HepG2 (cell line): ENCODE measurements around the gene CABLES1. TPM values are rescaled to one million over a fixed set of nuclear protein-coding genes. Genes with fewer than 3 reads are reported as not detected.

ENCODE experiments used
- AGO2 ChIP-seq: fragments of 200-400 bp; formaldehyde crosslinking; optimal IDR thresholded peaks from 2 replicates; pipeline ENCODE3; 2017; ENCODE audit warnings: mild to moderate bottlenecking, low read depth, low read length, moderate library complexity
- ARID4A ChIP-seq: sonication (generic); formaldehyde crosslinking; IDR thresholded peaks from 2 replicates; pipeline ENCODE4 v1.5.0; 2020; ENCODE audit warnings: mild to moderate bottlenecking, missing genetic modification reagents, borderline replicate concordance
- CENPT ChIP-seq: sonication (generic); formaldehyde crosslinking; IDR thresholded peaks from 2 replicates; pipeline ENCODE4 v1.8.0; 2022; ENCODE audit warnings: low read depth, mild to moderate bottlenecking, moderate library complexity, missing genetic modification reagents
- GZF1 ChIP-seq: sonication (generic); formaldehyde crosslinking; IDR thresholded peaks from 2 replicates; pipeline ENCODE4 v1.5.1; 2020; ENCODE audit warnings: mild to moderate bottlenecking, missing genetic modification reagents
- HNRNPUL1 ChIP-seq: fragments of 200-400 bp; formaldehyde crosslinking; IDR thresholded peaks from 2 replicates; pipeline ENCODE4 v1.6.1; 2017; ENCODE audit warnings: low read depth, mild to moderate bottlenecking, low read length, moderate library complexity
- KLF6 ChIP-seq: IDR thresholded peaks from 2 replicates; pipeline ENCODE4 v1.8.0; 2016; ENCODE audit warnings: missing biosample characterization, missing genetic modification reagents
- MAFG ChIP-seq: sonication (generic); formaldehyde crosslinking; IDR thresholded peaks from 2 replicates; pipeline ENCODE4 v1.5.1; 2020; ENCODE audit warnings: mild to moderate bottlenecking, missing genetic modification reagents
- MXD1 ChIP-seq: sonication (generic); formaldehyde crosslinking; IDR thresholded peaks from 2 replicates; pipeline ENCODE4 v1.4.0; 2020; ENCODE audit warnings: mild to moderate bottlenecking, missing genetic modification reagents
- MXD3 ChIP-seq: IDR thresholded peaks from 2 replicates; pipeline ENCODE4 v1.6.1; 2016; ENCODE audit warnings: mild to moderate bottlenecking, missing biosample characterization, missing genetic modification reagents
- NFIC ChIP-seq: IDR thresholded peaks from 2 replicates; pipeline ENCODE4 v1.6.1; 2012; ENCODE audit warnings: mild to moderate bottlenecking, low read length, inconsistent platforms
- PAX8 ChIP-seq: sonication (generic); formaldehyde crosslinking; IDR thresholded peaks from 2 replicates; pipeline ENCODE4 v1.8.0; 2022; ENCODE audit warnings: mild to moderate bottlenecking, missing genetic modification reagents, borderline replicate concordance
- RORA ChIP-seq: sonication (generic); formaldehyde crosslinking; IDR thresholded peaks from 2 replicates; pipeline ENCODE4 v1.5.0; 2020; ENCODE audit warnings: mild to moderate bottlenecking, missing genetic modification reagents, moderate library complexity
- THRA ChIP-seq: sonication (generic); formaldehyde crosslinking; IDR thresholded peaks from 2 replicates; pipeline ENCODE4 v1.4.0; 2020; ENCODE audit warnings: missing genetic modification reagents, borderline replicate concordance
- ZNF138 ChIP-seq: sonication (generic); formaldehyde crosslinking; IDR thresholded peaks from 2 replicates; pipeline ENCODE4 v1.5.0; 2020; ENCODE audit warnings: mild to moderate bottlenecking, low read depth, missing genetic modification reagents
- ZNF180 ChIP-seq: sonication (generic); formaldehyde crosslinking; IDR thresholded peaks from 2 replicates; pipeline ENCODE4 v1.4.0; 2020; ENCODE audit warnings: low read depth, missing genetic modification reagents, borderline replicate concordance
- ZNF230 ChIP-seq: sonication (generic); formaldehyde crosslinking; IDR thresholded peaks from 2 replicates; pipeline ENCODE4 v1.4.0; 2020; ENCODE audit warnings: mild to moderate bottlenecking, missing genetic modification reagents
- ZNF263 ChIP-seq: sonication (generic); formaldehyde crosslinking; IDR thresholded peaks from 2 replicates; pipeline ENCODE4 v1.4.0; 2020; ENCODE audit warnings: missing genetic modification reagents
- ZNF276 ChIP-seq: sonication (generic); formaldehyde crosslinking; IDR thresholded peaks from 2 replicates; pipeline ENCODE4 v1.4.0; 2020; ENCODE audit warnings: mild to moderate bottlenecking, low read depth, missing genetic modification reagents
- ZNF550 ChIP-seq: sonication (generic); formaldehyde crosslinking; IDR thresholded peaks from 2 replicates; pipeline ENCODE4 v1.4.0; 2020; ENCODE audit warnings: mild to moderate bottlenecking, missing genetic modification reagents, borderline replicate concordance
- ZNF564 ChIP-seq: sonication (generic); formaldehyde crosslinking; IDR thresholded peaks from 2 replicates; pipeline ENCODE4 v1.8.1; 2023; ENCODE audit warnings: mild to moderate bottlenecking, missing genetic modification reagents
- ZNF644 ChIP-seq: IDR thresholded peaks from 2 replicates; pipeline ENCODE4 v1.6.1; 2016; ENCODE audit warnings: low read depth
- ZNF670 ChIP-seq: sonication (generic); formaldehyde crosslinking; IDR thresholded peaks from 2 replicates; pipeline ENCODE4 v1.8.0; 2022; ENCODE audit warnings: mild to moderate bottlenecking, missing genetic modification reagents, borderline replicate concordance
- ZNF792 ChIP-seq: IDR thresholded peaks from 2 replicates; pipeline ENCODE4 v1.6.1; 2016
- polyA plus RNA-seq, 8 experiments: library from polyadenylated mRNA; depleted of rRNA in 3 of 8; stranded (reverse) in 7 of 8; unstranded in 1 of 8; fragments of >200 nt; fragmentation: Illumina TruSeq in 4 of 8; extraction: Trizol in 4 of 8; gene quantifications; 2 replicates each; pipeline versions ENCODE4 v1.2.1 to v1.2.3, GENCODE V29; 2011 to 2016; ENCODE audit warnings: low read depth in 4 of 8, missing spikeins in 1 of 8, mixed read lengths in 1 of 8; ENCODE audit not compliant: insufficient read depth in 1 of 8
- total RNA-seq, 5 experiments: library from RNA; depleted of rRNA; stranded (reverse); fragments of >200 nt; fragmentation: Illumina TruSeq; extraction: Trizol; gene quantifications; 2 replicates each; pipeline ENCODE4 v1.2.3, GENCODE V29; 2016; ENCODE audit warnings: low read depth in 1 of 5

Gene CABLES1
- total and polyA plus RNA-seq, 2 of the 13 experiments (the other 11 are each of a cell fraction or from before 2014, with no cell fraction given) = 14.7 to 25.8 TPM

- peak; percentile 82; the same call in 1 of the 2 replicates for TF ChIP-seq THRA (CRISPR knock-in tag)
- TF ChIP-seq ARID4A (CRISPR knock-in tag) = peak; percentile 28; the same call in 1 of the 2 replicates
- no peak for TF ChIP-seq HNRNPUL1
- TF ChIP-seq NFIC = peak; percentile 52; the same call in 1 of the 2 replicates
- TF ChIP-seq ZNF138 = no peak
- TF ChIP-seq ZNF263 (CRISPR knock-in tag) = no peak
- no peak for TF ChIP-seq ZNF276
- TF ChIP-seq PAX8 = no peak
- TF ChIP-seq GZF1 (CRISPR knock-in tag) = no peak
- no peak for TF ChIP-seq KLF6 (CRISPR knock-in tag)
- no peak for TF ChIP-seq ZNF644 (CRISPR knock-in tag)
- no peak for TF ChIP-seq CENPT (CRISPR knock-in tag)
- no peak for TF ChIP-seq RORA (CRISPR knock-in tag)
- no peak for TF ChIP-seq ZNF670 (CRISPR knock-in tag)
- TF ChIP-seq MXD3 (CRISPR knock-in tag) = no peak
- no peak for TF ChIP-seq ZNF230 (CRISPR knock-in tag)
- TF ChIP-seq ZNF180 (CRISPR knock-in tag) = no peak
- no peak for TF ChIP-seq MXD1 (CRISPR knock-in tag)
- TF ChIP-seq ZNF550 (CRISPR knock-in tag) = no peak
- peak; percentile 76; the same call in 1 of the 2 replicates for TF ChIP-seq ZNF792
- TF ChIP-seq MAFG (CRISPR knock-in tag) = no peak
- no peak for TF ChIP-seq AGO2
- no peak for TF ChIP-seq ZNF564 (CRISPR knock-in tag)
These were observed 11.7 kb downstream of the CABLES1 start (continued) for GRCh38 chr18:23146861-23147469.
